GM19467 (cell line): ENCODE measurements around the gene SRPRB.

Source experiments
- ATAC-seq: cut with Tn5 transposase; IDR thresholded peaks from one replicate; pipeline ENCODE4 v1.9.1; 2021; ENCODE audit warnings: mild to moderate bottlenecking, moderate library complexity; ENCODE audit not compliant: unreplicated experiment

SRPRB gene

DNA sequence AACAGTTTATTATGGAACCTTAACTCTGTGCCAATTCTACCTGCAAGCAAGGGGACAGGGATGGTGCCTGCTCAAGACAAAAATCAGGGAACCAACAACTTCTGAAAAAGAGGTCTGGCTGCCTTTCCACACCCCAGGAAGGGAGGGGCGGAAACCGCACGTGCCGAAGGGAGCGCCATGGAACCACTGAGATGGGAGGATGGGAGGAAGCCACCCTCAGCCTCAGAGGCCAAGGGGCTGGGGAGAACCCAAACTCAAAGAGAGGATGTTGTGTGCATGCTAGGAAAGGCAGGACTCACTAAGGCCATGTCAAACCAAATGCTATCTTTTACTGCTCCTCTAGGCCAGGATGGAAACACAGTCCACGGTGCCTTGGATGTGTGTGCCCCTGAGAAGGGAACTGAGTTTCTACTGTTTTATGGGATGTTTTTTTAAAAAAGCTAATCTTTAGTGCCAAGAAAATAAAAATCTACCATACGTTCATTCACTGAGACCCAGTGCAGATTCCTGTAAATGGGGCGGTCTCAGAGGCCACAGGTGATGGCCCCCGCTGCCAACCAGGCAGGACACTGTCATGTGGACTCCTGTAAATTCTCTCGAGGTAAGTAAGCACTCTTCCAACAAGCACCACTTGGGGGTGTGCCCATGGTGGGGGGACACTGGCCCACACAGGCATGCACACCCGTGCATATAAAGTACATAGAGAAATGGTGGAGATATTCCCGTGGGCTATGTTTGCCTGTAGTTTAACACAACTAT, 20.5 kb downstream of the SRPRB start:
- ATAC-seq, result no peak

DNA sequence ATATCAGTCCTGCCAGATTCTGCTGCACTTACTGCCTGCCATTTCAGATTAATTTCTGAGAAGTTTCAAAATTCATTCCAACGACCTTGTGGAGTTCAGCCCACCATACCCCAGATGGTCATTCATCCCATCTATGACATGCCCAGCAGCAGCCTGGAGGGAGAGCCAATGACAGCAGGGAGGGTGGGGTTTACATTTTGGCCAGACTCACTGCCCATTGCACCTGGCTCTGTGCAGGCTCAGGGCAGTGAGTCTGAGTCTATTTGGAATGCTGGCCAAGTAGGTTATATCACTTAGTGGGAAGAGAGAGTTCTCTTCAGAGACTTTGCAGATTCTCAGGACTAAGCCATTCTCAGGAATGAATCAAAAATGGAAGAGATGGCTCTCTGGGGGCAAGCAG, 21.5 kb downstream of the SRPRB start:
- ATAC-seq, result no peak

GRCh38 chr3:133827684-133828083, 22.1 kb downstream of the SRPRB start:
- no peak for ATAC-seq

- ATAC-seq, result no peak
Observed at GRCh38 chr3:133828576-133829309, 23.1 kb downstream of the SRPRB start.

DNA sequence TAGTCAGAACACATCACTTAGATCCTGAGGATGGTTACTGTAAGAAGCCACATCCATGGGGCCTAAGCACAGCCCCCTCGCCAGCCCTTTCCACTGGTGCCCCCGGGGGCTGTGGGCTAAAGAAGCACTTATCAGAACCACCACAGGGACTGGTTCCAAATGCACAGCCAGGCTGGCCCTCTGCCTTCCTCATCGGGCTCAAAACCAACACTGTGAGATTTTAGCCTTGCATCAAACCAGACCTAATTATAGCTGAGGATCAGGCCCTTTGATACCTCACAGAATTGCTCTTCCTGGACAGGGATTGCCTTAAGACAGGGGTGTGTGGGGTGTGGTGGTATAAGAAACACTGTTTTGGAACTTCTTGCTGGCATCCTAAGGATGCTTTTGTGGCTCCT, 23.7 kb downstream of the SRPRB start:
- no peak for ATAC-seq

DNA sequence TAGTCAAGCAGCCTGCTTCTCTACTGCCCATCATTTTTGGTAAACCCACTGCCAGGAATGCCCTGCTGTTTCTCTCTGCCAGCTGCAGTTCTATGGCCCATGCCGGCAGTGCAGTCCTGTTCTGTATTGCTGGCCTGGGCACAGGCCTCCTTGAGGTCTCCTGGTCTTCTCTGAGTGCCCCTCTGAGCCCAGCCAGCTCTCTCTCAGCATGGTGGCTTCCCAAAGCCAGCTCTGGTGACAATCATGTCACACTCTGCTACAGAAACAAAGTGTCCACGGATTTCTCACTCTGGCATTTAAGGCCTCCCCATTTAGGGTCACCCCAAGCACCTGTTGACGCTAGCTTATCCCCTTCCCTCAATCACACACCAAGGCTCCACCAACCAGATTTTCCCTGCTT, 24.5 kb downstream of the SRPRB start:
- no peak for ATAC-seq

DNA sequence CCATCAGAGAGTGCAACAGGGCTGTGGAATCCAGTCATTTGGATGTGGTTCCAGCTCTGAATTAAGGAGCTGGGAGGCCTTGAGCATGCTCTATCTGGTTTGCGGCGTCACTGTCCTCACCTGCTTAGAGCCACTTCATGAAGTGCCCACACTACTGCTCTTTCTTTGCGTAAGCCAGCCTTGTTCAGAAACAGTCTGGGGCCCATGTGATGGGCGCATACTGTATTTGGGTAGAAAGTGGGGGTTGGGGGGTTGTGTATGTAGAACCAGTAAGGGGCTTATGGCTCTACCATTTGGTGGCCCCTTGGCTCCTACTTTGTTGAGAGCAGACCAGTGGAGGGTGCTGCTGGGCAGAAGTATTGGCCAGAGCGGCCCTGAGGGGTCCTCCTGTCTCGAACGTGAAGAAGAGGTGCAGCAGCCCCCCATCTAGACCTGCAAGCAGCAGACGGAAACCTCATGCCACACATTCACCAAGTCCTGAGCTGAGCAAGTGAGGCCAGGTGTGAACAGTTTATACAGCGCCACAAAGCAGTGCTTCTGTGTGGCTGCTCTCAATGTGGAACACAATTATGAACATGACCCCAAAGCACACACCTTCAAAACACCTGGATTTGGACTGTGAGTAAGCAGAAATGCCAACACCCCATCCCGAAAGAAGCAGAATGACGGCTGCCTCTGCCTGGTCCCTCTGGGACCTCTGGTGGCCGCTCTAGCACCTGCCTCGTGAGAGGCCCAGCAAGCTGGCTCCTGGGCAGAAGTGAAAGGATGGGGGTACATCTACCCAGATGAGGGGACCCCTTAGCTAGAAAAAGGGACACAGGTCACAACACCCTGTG, 26.6 kb downstream of the SRPRB start:
- no peak for ATAC-seq

- no peak for ATAC-seq
Observed at GRCh38 chr3:133832802-133833144, 27.2 kb downstream of the SRPRB start.

GRCh38 chr3:133833267-133833666, 27.7 kb downstream of the SRPRB start:
- ATAC-seq, result no peak

DNA sequence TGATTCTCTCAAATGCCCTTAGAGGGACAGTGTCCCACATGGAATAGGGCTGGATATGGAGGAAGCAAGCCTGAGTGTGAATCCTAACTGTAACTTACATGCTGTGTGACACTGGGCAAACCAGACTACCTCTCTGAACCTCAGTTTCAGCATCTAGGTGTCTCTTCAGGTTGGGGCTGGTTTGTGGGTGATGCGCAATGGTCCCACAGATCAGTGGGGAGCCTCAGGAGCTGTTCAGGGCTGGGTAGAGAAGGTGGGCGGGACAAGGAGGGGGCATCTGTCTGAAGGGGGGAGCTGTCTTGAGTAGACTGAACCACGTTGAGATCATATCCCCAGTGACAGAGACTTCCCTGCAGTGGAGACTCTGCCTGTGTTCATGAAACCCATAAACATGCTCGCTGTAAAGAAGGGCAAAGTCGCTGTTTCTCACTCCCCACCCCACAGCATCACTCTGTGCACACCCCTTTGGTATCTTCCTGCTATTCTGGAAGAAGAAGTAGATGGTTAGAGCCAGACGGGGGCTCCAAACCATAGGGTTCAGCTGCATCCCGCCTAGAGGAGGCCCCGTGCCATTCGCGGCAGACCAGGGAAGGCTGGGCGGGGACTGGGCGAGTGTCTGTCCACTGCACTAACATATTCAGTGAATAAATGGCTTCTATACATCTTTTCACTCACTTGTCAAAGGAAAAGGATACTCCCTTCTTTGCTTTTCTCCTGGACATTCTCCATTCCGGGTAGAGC, 28.4 kb downstream of the SRPRB start:
- ATAC-seq, result no peak

GRCh38 chr3:133834621-133835417, 29.2 kb downstream of the SRPRB start:
- no peak for ATAC-seq

DNA sequence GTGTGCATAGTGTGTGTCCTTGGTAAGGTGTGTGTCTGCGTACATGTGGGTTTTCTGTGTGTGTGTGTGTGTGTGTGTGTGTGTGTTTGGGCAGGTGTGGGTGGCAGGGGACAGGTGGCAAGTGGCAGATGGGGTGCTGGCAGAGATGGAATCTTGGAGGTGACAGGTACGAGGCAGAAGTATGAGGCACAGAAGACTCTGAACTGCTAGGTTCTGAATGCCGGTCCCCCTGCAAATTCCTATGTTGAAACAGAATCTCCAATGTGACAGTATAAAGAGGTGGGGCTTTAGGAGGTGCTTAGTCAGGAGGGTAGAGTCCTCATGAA, 29.8 kb downstream of the SRPRB start:
- ATAC-seq, result no peak

DNA sequence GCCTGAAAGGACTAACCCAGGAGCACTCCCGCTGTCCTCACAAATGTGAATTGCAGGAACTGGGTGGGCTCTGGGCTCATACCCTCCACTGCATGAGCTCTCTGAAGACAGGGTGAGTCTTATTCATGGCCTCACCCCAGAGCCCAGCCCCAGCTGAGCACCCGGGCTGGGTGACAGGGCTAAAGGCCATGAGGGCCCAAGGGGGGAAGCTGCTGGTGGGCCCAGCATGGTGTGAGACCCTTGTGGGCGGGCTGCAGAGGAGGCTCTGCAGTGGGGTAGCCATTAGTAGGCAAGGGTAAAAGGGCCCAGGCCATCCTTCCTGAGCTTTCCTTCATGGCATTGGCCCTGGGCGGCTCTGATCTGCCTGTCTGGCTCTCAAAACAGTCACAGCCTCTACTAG, 30.3 kb downstream of the SRPRB start:
- no peak for ATAC-seq

DNA sequence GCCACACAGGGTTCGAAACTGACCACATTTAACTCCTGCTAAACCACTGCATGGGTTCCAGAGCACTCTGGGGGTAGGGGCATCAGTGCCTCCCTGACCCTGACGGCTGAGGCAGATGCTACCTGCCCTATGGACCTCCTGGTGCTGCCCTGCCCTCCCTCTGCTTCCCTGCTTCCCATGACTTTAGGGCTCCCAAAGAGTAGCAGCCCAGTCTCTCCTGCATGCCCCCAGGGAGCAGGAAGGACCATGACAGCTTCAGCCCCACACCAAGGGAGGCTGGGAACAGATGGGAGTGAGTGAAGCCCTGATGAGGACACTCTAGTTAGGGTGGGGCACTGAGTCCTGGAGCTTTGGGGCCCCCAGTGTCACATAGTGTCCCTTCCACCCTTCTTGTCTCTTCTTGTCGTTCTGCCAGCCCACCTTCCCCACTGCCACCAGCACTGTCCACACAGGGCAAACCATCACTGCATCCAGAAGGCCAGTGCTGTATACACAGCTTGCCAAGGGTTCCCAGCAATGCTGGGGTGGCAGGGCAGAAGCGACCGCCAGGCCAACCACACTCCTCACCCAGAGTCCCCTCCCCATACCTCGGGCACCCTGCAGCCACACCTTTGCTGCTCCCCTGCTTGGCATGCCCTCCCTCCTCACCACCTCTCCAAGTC, 31.0 kb downstream of the SRPRB start:
- no peak for ATAC-seq

DNA sequence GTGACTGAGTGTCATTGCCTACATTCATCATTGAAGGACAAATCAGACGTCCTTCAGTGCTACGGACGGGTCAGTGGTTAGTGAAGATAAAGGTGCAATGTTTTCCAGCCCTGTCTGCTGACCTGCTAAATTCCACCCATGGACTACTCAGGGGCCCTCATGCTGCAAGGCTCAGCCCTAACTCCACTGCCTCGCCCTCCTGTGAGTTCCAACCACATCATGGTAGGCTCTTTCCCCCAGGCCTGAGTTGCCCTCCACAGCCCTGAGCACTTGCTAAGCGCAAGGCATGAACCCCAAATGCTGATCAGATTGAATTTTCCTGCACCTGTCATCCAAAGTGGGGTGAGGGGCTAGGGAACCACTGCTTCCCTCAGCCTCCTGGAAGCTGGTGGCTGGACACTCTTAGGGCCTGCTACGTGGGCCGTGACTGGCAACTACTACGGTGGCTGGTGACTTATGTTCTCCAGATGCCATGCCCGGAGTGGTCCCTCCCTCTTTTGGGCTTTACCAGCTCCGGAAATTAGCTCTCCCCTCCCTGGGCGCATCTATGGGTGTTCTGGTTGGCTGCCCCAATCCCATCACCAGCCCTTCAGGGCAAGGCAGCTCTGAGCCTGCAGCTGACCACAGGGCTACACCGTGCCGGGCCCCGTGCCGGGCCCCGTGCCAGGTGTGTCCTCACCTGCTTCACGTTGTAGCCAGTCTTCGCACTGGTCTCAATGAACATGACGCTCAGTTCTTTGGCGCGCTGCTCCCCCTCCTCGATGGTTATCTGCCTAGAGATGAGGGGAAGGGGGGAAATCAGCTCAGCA, 32.1 kb downstream of the SRPRB start:
- ATAC-seq, result no peak

DNA sequence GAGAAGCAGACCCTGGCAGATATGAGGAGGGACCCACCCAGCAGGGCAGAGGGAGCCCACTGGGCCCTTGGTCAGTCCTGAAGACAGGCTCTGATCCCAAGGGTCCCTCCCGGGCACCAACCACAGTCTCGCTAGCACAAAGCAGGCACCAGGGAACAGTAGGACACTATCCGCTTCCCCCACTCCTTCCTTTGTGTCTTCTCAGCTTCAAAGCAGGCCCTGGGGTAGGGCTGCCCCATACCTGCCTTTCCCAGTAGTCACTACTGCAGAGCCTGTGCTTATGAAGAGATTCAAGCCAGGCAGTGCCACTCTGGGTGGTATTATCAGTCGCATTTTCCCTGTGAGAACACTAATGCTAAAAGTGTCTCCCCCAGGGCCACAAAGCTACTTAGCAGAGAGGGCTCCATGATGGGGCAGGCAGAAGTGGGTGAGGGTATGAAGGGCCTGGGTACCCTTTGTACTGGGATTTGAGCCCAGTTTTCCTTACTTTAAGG, 32.7 kb downstream of the SRPRB start:
- ATAC-seq, result no peak

GRCh38 chr3:133838916-133839800, 33.5 kb downstream of the SRPRB start:
- no peak for ATAC-seq
